H1 (cell line): Measurements from ENCODE around the gene TTLL7. TPM values are rescaled to one million over a fixed set of nuclear protein-coding genes. Genes with fewer than 3 reads are reported as not detected.

Experiments
- CREB1 ChIP-seq: IDR thresholded peaks from 2 replicates; pipeline ENCODE4 v1.6.1; 2012; ENCODE audit warnings: inconsistent platforms
- EZH2 ChIP-seq: fragments of 200-600 bp; sonication (generic); IDR thresholded peaks from 2 replicates; pipeline ENCODE4 v1.7.1; 2012; ENCODE audit warnings: low read depth, mild to moderate bottlenecking, moderate library complexity, low read length, inconsistent platforms; ENCODE audit not compliant: severe bottlenecking
- SIN3A ChIP-seq, 2 experiments: IDR thresholded peaks in 1 of 2; conservative IDR thresholded peaks in 1 of 2; 2 replicates each; pipeline ENCODE4 v1.6.1; 2011 to 2012; ENCODE audit warnings: low read length in 2 of 2, improper control_type of control experiment in 1 of 2, low read depth in 1 of 2, mild to moderate bottlenecking in 1 of 2
- SRF ChIP-seq: IDR thresholded peaks from 2 replicates; pipeline ENCODE4 v1.6.1; 2011; ENCODE audit warnings: mild to moderate bottlenecking, low read depth, low read length, moderate library complexity
- TBP ChIP-seq: IDR thresholded peaks from 2 replicates; pipeline ENCODE4 v1.6.1; 2011; ENCODE audit warnings: low read depth, low read length, improper control_type of control experiment
- ZNF274 ChIP-seq: IDR thresholded peaks from 2 replicates; pipeline ENCODE4 v1.7.0; 2012; ENCODE audit warnings: low read length, borderline replicate concordance; ENCODE audit errors: extremely low read depth
- polyA plus RNA-seq, 7 experiments: library from polyadenylated mRNA; depleted of rRNA in 3 of 7; stranded (reverse) in 5 of 7; unstranded in 2 of 7; fragments of >200 nt in 5 of 7; fragments of 200-250 nt in 2 of 7; gene quantifications; 1 replicate in 5 of 7; 2 replicates in 1 of 7; 4 replicates in 1 of 7; pipeline versions ENCODE4 v1.2.1 to v1.2.3, GENCODE V29; 2011 to 2013; ENCODE audit warnings: missing spikeins in 2 of 7, mixed read lengths in 2 of 7
- total RNA-seq: library from RNA; stranded (reverse); fragmentation: NEBNext Ultra II Directional; extraction: Animal tissue kit (Norgen Biotek cat#: 25700); gene quantifications from 2 replicates; pipeline ENCODE4 v1.2.1, GENCODE V29; 2021

Gene TTLL7
- total and polyA plus RNA-seq, 2 of the 8 experiments (the other 6 are each of a cell fraction or from before 2014, with no cell fraction given) = 1.9 to 7.9 TPM

GRCh38 chr1:84031802-84032327, 32.9 kb upstream of the TTLL7 start (continued):
- no peak for TF ChIP-seq ZNF274
- TF ChIP-seq CREB1 = no peak
- no peak for TF ChIP-seq SRF
- TF ChIP-seq TBP = no peak
- TF ChIP-seq SIN3A (conservative IDR thresholded peaks at IDR 0.05 in 1 of 2, IDR thresholded peaks at IDR 0.05 in 1 of 2; ENCODE audit: low read depth in 1 of 2, low read length in 2 of 2) = no peak
- no peak for TF ChIP-seq EZH2
- TF ChIP-seq, all 59 proteins: peak for 0
